ENCODE data around the gene ZNF841.

DNA sequence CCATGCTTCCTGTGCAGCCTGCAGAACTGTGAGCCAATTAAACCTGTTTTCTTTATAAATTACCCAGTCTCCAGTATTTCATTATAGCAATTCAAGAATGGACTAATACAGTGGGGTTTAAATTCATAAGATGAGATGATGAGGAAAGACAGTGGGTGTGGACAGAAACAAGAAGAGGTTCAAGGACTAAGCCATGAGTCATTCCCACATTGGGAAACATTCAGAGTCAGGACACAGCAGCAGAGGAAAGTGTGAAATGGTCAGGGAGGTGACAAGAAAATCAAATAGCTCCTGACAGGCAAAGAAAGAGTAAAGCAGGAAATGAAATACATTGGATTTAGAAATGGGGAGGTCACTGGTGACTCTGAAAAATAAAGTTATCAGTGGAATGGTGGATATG lies 9.1 kb downstream of the ZNF841 start:
- TF ChIP-seq, protein P1, sequence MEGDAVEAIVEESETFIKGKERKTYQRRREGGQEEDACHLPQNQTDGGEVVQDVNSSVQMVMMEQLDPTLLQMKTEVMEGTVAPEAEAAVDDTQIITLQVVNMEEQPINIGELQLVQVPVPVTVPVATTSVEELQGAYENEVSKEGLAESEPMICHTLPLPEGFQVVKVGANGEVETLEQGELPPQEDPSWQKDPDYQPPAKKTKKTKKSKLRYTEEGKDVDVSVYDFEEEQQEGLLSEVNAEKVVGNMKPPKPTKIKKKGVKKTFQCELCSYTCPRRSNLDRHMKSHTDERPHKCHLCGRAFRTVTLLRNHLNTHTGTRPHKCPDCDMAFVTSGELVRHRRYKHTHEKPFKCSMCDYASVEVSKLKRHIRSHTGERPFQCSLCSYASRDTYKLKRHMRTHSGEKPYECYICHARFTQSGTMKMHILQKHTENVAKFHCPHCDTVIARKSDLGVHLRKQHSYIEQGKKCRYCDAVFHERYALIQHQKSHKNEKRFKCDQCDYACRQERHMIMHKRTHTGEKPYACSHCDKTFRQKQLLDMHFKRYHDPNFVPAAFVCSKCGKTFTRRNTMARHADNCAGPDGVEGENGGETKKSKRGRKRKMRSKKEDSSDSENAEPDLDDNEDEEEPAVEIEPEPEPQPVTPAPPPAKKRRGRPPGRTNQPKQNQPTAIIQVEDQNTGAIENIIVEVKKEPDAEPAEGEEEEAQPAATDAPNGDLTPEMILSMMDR (IDR thresholded peaks at IDR 0.05): no peak
- TF ChIP-seq POLR2A (IDR thresholded peaks at IDR 0.05): no peak
